SK-N-SH treated with all-trans-retinoic acid at 6 μM for 48 hours (cell line): ENCODE results near the gene PPID.

ENCODE experiments used
- ARNTL ChIP-seq: fragments of 450-650 bp; formaldehyde crosslinking; IDR thresholded peaks from 2 replicates; pipeline ENCODE4 v1.5.0; 2020; ENCODE audit warnings: low read depth, mild to moderate bottlenecking, moderate library complexity, borderline replicate concordance
- BACH2 ChIP-seq: fragments of 250-450 bp; sonication (Bioruptor Pico); IDR thresholded peaks from 2 replicates; pipeline ENCODE4 v1.9.0; 2021; ENCODE audit warnings: mild to moderate bottlenecking, borderline replicate concordance
- CSRNP3 ChIP-seq: fragments of 250-450 bp; sonication (Bioruptor Pico); IDR thresholded peaks from 2 replicates; pipeline ENCODE4 v1.5.1; 2021; ENCODE audit warnings: mild to moderate bottlenecking, moderate library complexity
- TOX ChIP-seq: fragments of 250-450 bp; sonication (Bioruptor Pico); IDR thresholded peaks from 2 replicates; pipeline ENCODE4 v1.8.0; 2021; ENCODE audit warnings: mild to moderate bottlenecking, moderate library complexity, borderline replicate concordance
- ZFP30 ChIP-seq: fragments of 450-650 bp; formaldehyde crosslinking; IDR thresholded peaks from 2 replicates; pipeline ENCODE4 v1.5.0; 2022; ENCODE audit warnings: mild to moderate bottlenecking, moderate library complexity
- ZNF8 ChIP-seq: fragments of 450-650 bp; formaldehyde crosslinking; IDR thresholded peaks from 2 replicates; pipeline ENCODE4 v1.5.0; 2020; ENCODE audit warnings: mild to moderate bottlenecking, moderate library complexity
- TF ChIP-seq, protein P1 (sequence below): fragments of 250-450 bp; sonication (Bioruptor Pico); IDR thresholded peaks from 2 replicates; pipeline ENCODE4 v1.5.0; 2020; ENCODE audit warnings: mild to moderate bottlenecking, moderate library complexity

DNA sequence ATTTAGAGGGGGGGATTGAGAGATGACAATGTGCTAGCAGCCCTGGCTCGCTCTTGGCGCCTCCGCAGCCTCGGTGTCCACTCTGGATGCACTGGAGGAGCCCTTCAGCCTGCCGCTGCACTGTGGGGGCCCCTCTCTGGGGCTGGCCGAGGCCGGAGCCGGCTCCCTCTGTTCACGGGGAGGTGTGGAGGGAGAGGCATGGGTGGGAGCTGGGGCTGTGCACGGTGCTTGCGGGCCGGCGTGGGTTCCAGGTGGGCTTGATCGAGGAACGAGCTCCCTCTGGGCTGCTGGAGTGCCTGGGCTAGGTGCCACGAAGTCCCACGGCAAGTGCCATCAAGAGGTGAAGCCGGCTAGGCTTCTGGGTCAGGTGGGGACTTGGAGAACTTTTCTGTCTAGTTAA is 58.4 kb downstream of the PPID start:
- TF ChIP-seq, protein P1, sequence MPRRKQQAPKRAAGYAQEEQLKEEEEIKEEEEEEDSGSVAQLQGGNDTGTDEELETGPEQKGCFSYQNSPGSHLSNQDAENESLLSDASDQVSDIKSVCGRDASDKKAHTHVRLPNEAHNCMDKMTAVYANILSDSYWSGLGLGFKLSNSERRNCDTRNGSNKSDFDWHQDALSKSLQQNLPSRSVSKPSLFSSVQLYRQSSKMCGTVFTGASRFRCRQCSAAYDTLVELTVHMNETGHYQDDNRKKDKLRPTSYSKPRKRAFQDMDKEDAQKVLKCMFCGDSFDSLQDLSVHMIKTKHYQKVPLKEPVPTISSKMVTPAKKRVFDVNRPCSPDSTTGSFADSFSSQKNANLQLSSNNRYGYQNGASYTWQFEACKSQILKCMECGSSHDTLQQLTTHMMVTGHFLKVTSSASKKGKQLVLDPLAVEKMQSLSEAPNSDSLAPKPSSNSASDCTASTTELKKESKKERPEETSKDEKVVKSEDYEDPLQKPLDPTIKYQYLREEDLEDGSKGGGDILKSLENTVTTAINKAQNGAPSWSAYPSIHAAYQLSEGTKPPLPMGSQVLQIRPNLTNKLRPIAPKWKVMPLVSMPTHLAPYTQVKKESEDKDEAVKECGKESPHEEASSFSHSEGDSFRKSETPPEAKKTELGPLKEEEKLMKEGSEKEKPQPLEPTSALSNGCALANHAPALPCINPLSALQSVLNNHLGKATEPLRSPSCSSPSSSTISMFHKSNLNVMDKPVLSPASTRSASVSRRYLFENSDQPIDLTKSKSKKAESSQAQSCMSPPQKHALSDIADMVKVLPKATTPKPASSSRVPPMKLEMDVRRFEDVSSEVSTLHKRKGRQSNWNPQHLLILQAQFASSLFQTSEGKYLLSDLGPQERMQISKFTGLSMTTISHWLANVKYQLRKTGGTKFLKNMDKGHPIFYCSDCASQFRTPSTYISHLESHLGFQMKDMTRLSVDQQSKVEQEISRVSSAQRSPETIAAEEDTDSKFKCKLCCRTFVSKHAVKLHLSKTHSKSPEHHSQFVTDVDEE = no peak
- TF ChIP-seq ZFP30 (CRISPR knock-in tag) (no peak), ZNF8 (CRISPR knock-in tag) (no peak), BACH2 (CRISPR knock-in tag) (no peak), TOX (CRISPR knock-in tag) (no peak), CSRNP3 (no peak), ARNTL (CRISPR knock-in tag) (no peak)
